Stimulated activated CD4-positive, alpha-beta T cell treated with anti-CD3 and anti-CD28 coated beads, Interleukin-4, amount 100 ng/mL, for 1 hour (primary cell): ENCODE data around the gene TAAR2.
"Not testable (repeated sequence)": the region's sequence is repeated elsewhere in the genome, so short reads cannot be mapped to it uniquely, and the experiment has no call there.

ENCODE experiments used
- DNase-seq: peaks from one replicate; pipeline ENCODE4 v3.0.0-alpha.2; 2020

TAAR2 gene

GRCh38 chr6:132624175-132624574 is at the start of gene TAAR2:
Gene TAAR2 (minus strand): TSS chr6:132624275. CDS start chr6:132624275, 0 bp downstream.
- no peak for DNase-seq

- no peak for DNase-seq
These were observed 49.5 kb upstream of the TAAR2 start for GRCh38 chr6:132673376-132674094.

DNA sequence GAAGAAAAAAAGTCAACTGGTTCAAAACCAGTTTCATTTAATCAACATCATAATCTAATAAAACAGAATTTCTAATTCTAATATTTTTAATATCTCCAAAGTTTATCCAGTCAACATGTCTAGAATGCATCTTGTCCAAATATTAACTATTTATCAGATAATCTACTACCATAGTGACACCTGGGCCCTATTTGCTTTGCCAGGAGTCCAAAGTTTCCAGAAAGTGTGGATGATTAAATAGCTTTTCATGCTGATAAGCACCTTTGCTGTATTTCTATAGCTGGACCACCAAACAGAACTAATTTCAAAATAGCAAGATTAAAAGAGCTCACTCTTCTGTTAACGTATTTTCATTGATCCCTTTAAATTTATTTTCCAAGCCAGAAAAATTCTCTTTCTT is 47.2 kb upstream of the TAAR2 start:
- no peak for DNase-seq

- DNase-seq, result no peak
These were observed 45.7 kb upstream of the TAAR2 start for GRCh38 chr6:132669690-132670291.

DNA sequence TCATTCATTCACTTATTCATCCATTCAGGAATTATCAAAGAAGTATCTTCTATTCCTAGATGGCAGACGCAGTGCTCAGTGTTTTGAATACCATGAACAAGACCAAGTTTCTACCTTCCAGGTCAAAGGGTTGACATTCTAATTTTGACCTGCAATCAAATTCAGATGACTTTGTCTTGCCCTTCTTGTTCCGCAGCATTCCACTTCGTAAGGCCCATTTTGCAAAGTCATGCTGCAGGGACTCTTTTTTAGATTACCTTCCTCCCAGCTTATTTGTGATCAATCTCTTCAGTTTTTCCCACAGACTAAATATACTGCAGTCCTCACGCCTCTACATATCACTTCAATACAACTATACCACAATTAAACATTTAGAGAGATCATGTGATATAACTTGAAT is 42.0 kb upstream of the TAAR2 start:
- no peak for DNase-seq

GRCh38 chr6:132664309-132665034 is 40.4 kb upstream of the TAAR2 start:
- DNase-seq, result no peak

- no peak for DNase-seq
These were observed 39.6 kb upstream of the TAAR2 start for GRCh38 chr6:132663661-132664060.

GRCh38 chr6:132661906-132662305 is 37.8 kb upstream of the TAAR2 start:
- no peak for DNase-seq

DNA sequence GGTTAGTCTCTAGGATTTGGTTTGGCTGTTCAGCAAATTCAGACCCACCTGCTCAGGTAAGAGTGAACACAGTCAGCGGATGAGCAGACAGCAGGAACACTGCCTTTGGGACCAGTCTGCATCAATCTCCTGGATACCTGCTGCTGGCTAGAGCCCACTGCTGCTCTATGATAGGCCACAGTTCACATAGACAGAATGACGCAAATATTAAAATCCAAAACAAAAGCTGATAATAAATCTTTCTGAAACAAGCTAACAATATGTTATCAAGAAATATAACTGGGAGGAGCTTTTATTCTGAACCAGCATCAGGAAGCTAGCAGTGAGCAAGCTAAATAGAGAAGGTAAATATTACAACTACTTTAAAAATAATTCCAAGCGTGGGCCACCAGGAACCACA is 35.0 kb upstream of the TAAR2 start, which contains the start of gene TAAR1:
TSS of gene TAAR1 (minus strand) at position 101 of the 400 bp plus-strand sequence. CDS start 13,179 bp downstream, outside the sequence.
- no peak for DNase-seq

GRCh38 chr6:132651062-132651461 is 27.0 kb upstream of the TAAR2 start:
- no peak for DNase-seq

DNA sequence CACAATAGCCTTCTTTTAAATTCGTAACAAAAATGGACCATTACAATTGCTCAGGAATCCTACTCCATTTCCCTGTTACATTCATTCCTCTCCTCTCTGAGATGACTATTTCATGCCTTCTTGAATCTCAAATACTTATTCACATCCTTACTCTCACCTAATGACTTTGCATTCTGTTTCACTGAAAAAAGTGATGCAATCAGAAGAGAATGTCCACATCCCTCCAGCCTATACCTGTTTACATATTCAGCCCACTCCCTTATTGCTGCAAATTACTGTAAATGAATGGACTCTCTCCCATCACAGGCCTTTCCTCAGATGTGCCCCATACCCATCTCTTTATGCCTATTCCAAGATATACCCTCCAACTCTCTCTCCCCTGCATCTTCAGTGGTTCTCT is 26.4 kb upstream of the TAAR2 start:
- DNase-seq, result no peak

- DNase-seq, result no peak
These were observed 24.8 kb upstream of the TAAR2 start for GRCh38 chr6:132648828-132649227.

- no peak for DNase-seq
These were observed 24.3 kb upstream of the TAAR2 start for GRCh38 chr6:132648356-132648755.

GRCh38 chr6:132643547-132643946 is 19.5 kb upstream of the TAAR2 start:
- DNase-seq, result no peak

GRCh38 chr6:132637135-132637534 is 13.1 kb upstream of the TAAR2 start:
- DNase-seq, result not testable (repeated sequence)

- not testable (repeated sequence) for DNase-seq
These were observed 11.8 kb upstream of the TAAR2 start for GRCh38 chr6:132635906-132636305.

GRCh38 chr6:132635288-132635687 is 11.2 kb upstream of the TAAR2 start:
- DNase-seq, result not testable (repeated sequence)

GRCh38 chr6:132634796-132635195 is 10.7 kb upstream of the TAAR2 start:
- no peak for DNase-seq

DNA sequence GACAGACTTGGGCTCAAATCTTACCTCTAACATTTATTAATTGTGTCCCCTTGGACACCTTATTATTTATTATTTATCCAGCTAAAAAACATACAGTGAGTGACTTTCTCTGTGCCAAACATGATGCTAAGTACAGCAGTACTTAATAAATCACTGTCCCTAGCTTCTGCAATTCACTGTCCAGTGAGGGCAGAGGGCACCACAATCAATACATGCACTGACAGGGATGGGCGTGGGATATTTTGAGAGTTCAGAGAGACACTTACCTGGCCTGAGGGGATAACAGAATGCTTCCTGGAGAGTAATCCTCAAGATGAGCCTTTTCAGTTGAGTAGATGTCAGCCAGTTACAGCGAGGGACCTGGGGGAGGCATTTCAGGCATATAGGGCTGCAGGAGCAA is 9.3 kb upstream of the TAAR2 start:
- DNase-seq, result no peak

GRCh38 chr6:132623106-132623845 is 799 bp downstream of the TAAR2 start:
- DNase-seq, result no peak

GRCh38 chr6:132616677-132617076 is 7.4 kb downstream of the TAAR2 start:
- no peak for DNase-seq

GRCh38 chr6:132614554-132614953 is 9.5 kb downstream of the TAAR2 start:
- no peak for DNase-seq

DNA sequence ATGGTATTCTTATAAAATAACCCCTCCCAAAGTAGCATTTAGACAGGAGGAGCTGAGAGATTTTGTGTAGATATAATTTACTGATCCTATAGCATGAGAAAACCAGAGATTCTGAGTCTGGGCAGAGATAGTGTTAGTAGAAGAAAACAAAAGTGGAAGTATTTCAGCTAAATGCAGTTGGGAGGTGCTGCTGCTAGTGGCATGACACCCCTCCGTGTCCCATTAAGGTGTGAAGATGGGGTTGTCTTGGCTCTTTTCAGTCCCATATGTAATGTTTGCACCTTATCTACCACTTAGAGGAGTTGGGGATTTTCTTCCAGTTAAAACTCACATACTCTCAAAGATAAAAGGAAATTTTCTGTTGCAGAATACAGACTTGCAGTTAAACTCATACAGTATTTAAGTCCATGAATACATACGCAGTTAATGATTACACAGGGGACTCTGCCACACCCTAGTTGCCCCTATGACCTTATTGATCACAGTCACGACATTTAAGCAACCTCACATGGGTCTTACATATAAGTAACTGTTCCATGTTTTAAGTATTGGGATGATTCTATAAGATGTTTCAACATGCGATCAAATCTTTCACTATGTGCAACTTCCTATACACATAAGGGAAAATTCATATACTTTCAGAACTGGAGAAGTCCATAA is 11.5 kb downstream of the TAAR2 start:
- DNase-seq, result no peak
